ENCODE data around the gene GIMAP1. TPM values are rescaled to one million over a fixed set of nuclear protein-coding genes. Genes with fewer than 3 reads are reported as not detected.

GIMAP1 gene
- total RNA-seq, 1 donor from 2014 or later: 5.2 TPM

DNA sequence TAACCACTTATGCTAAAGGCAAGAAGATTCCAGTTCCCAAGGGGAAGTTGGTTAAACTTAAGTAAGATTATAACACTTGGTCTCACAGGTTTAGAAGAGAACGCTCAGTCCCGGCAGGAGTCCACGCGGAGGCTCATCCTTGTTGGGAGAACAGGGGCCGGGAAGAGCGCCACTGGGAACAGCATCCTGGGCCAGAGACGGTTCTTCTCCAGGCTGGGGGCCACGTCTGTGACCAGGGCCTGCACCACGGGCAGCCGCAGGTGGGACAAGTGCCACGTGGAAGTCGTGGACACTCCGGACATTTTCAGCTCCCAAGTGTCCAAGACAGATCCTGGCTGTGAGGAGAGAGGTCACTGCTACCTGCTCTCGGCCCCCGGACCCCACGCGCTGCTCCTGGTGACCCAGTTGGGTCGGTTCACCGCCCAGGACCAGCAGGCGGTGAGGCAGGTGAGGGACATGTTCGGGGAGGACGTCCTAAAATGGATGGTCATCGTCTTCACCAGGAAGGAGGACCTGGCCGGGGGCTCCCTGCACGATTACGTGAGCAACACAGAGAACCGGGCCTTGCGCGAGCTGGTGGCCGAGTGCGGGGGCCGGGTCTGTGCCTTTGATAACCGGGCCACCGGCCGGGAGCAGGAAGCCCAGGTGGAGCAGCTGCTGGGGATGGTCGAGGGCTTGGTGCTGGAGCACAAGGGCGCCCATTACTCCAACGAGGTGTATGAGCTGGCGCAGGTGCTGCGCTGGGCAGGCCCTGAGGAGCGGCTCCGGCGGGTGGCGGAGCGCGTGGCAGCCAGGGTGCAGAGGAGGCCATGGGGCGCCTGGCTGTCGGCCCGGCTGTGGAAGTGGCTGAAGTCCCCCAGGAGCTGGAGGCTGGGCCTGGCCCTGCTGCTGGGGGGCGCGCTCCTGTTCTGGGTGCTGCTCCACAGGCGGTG, 3.8 kb downstream of the GIMAP1 start:
- Histone ChIP-seq H3K27ac (no peak overlapping the region), H3K27me3 (no peaks in the 10 kb centered on the region), H3K4me1 (no peaks in the 10 kb centered on the region), H3K4me3 (no peak overlapping the region), H3K36me3 (no peaks in the 10 kb centered on the region), H3K9me3 (no peaks in the 10 kb centered on the region)
- no peak for DNase-seq (ENCODE audit: extremely low spot score in 2 of 2)
- intact Hi-C loops (cut with DNase I): no loop called here
- TF ChIP-seq, protein P1, sequence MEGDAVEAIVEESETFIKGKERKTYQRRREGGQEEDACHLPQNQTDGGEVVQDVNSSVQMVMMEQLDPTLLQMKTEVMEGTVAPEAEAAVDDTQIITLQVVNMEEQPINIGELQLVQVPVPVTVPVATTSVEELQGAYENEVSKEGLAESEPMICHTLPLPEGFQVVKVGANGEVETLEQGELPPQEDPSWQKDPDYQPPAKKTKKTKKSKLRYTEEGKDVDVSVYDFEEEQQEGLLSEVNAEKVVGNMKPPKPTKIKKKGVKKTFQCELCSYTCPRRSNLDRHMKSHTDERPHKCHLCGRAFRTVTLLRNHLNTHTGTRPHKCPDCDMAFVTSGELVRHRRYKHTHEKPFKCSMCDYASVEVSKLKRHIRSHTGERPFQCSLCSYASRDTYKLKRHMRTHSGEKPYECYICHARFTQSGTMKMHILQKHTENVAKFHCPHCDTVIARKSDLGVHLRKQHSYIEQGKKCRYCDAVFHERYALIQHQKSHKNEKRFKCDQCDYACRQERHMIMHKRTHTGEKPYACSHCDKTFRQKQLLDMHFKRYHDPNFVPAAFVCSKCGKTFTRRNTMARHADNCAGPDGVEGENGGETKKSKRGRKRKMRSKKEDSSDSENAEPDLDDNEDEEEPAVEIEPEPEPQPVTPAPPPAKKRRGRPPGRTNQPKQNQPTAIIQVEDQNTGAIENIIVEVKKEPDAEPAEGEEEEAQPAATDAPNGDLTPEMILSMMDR (IDR thresholded peaks at IDR 0.05): no peak
- TF ChIP-seq POLR2A (IDR thresholded peaks at IDR 0.05) (no peak), POLR2AphosphoS5 (IDR thresholded peaks at IDR 0.05; ENCODE audit: insufficient read depth in 1 of 2, low read depth in 1 of 2) (no peak)

DNA sequence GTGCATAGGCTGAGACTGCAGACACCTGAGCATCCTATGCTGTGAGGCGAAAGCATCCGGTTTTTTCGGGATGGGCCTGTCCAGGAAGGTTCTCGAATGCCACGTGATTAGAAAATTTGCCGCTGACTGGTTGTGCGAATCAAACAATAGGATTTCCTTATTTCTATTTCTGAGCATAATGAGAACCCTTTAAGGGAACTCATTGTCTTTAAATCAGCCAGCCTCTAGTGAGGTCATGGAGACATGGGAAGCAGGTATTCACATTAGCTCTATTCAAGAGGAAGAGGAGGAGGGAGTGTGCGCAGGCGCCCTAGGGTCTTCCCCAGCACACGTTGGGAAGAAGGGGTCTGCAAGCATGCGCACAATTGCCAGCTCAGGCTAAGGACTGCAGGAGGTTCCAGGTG, 5.6 kb downstream of the GIMAP1 start:
- Histone ChIP-seq H3K27ac (no peak overlapping the region), H3K27me3 (no peaks in the 10 kb centered on the region), H3K36me3 (no peaks in the 10 kb centered on the region), H3K4me3 (no peak overlapping the region), H3K4me1 (no peaks in the 10 kb centered on the region), H3K9me3 (no peaks in the 10 kb centered on the region)
- no peak for TF ChIP-seq POLR2A (IDR thresholded peaks at IDR 0.05)
- no peak for TF ChIP-seq POLR2AphosphoS5 (IDR thresholded peaks at IDR 0.05; ENCODE audit: insufficient read depth in 1 of 2, low read depth in 1 of 2)
- TF ChIP-seq, protein P1 (IDR thresholded peaks at IDR 0.05): no peak
- no peak for DNase-seq (ENCODE audit: extremely low spot score in 2 of 2)
- intact Hi-C loops (cut with DNase I): no loop called here

DNA sequence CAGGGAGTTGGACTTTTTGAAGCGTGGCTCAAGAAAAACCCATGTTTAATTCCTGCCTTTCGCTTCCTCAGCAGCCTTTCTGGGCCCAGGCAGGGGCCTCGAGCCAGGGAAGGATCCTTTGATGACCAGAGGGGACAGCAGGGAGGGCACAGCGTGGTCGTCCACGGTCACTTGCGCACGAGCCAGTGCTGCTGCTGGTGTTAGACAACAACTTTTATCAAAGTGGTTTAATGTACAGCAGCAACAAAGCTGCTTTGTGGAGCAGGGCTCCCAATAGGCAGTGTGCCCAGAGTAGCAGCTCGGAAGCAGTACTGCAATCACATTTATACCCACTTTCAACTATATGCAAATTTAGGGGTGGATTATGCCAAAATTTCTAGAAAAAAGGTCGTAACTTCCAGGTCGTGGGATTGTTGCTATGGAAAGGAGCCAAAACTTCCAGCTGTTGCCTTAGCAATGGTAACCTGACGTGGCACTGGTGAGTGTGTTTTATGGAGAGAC, 6.1 kb downstream of the GIMAP1 start:
- peak in 1 of 2 donors; percentile 70 for DNase-seq (ENCODE audit: extremely low spot score in 2 of 2)
- Histone ChIP-seq H3K27ac (peak overlapping the region; percentile 2), H3K36me3 (no peaks in the 10 kb centered on the region), H3K27me3 (no peaks in the 10 kb centered on the region), H3K4me3 (no peak overlapping the region), H3K9me3 (no peaks in the 10 kb centered on the region), H3K4me1 (no peaks in the 10 kb centered on the region)
- intact Hi-C loops (cut with DNase I): no loop called here
- TF ChIP-seq POLR2AphosphoS5 (IDR thresholded peaks at IDR 0.05; ENCODE audit: insufficient read depth in 1 of 2, low read depth in 1 of 2): no peak
- TF ChIP-seq, protein P1 (IDR thresholded peaks at IDR 0.05): no peak

DNA sequence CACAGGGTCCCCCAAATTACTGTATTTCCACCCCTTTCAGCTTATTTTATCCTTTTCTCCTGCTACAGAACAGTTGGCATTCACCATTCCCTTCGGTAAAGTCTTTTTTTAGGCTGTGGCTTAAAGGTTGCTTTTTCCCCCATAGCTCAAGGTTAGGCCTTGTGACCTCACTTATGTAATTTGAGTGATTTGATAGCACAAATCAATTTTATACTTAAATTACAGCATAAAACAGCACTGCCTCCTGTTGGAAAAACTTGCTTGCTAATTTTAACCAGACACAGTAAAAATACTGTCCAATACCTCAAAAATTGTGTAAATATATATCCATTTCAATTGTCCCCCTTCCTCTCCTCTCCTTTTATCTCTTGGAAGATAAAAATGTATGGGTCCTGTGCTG, 7.1 kb downstream of the GIMAP1 start:
- H3K27ac ChIP-seq: no peak overlapping the region
- DNase-seq (ENCODE audit: extremely low spot score in 2 of 2): no peak
- no peaks in the 10 kb centered on the region for H3K4me1 ChIP-seq
- H3K4me3 ChIP-seq: no peak overlapping the region
- no peaks in the 10 kb centered on the region for H3K36me3 ChIP-seq
- H3K9me3 ChIP-seq: no peaks in the 10 kb centered on the region
- TF ChIP-seq POLR2AphosphoS5 (IDR thresholded peaks at IDR 0.05; ENCODE audit: insufficient read depth in 1 of 2, low read depth in 1 of 2) (no peak), POLR2A (IDR thresholded peaks at IDR 0.05) (no peak)
- TF ChIP-seq, protein P1 (IDR thresholded peaks at IDR 0.05): no peak
- intact Hi-C loops (cut with DNase I): no loop called here
- H3K27me3 ChIP-seq: no peaks in the 10 kb centered on the region

DNA sequence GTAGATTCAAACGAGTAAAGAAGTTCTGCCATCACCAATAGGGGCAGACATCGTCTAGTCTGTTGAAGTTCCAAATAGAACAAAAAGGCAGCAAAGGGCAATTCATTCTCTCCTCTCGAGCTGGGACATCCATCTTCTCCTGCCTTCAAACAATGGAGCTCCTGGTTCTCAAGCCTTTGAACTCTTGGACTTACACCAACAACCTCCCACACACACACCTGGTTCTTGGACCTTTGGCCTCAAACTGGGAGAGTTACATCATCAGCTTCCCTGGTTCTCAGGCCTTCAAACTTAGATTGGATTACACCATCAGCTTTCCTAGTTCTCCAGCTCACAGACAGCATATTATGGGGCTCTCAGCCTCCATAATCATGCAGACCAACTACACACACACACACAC, 11.0 kb downstream of the GIMAP1 start:
- Histone ChIP-seq H3K9me3 (no peaks in the 10 kb centered on the region), H3K27me3 (no peaks in the 10 kb centered on the region), H3K36me3 (no peaks in the 10 kb centered on the region), H3K4me1 (no peaks in the 10 kb centered on the region), H3K27ac (no peak overlapping the region), H3K4me3 (no peak overlapping the region)
- intact Hi-C loops (cut with DNase I): no loop called here
- TF ChIP-seq POLR2AphosphoS5 (IDR thresholded peaks at IDR 0.05; ENCODE audit: insufficient read depth in 1 of 2, low read depth in 1 of 2) (no peak), POLR2A (IDR thresholded peaks at IDR 0.05) (no peak)
- TF ChIP-seq, protein P1 (IDR thresholded peaks at IDR 0.05): no peak
- DNase-seq (ENCODE audit: extremely low spot score in 2 of 2): no peak
